T-helper 22 cell (primary cell): Measurements from ENCODE around the gene APOB.

Source experiments
- DNase-seq: peaks from one replicate; pipeline ENCODE4 v3.0.0-alpha.2; 2020; ENCODE audit warnings: low read depth

The APOB gene

DNA sequence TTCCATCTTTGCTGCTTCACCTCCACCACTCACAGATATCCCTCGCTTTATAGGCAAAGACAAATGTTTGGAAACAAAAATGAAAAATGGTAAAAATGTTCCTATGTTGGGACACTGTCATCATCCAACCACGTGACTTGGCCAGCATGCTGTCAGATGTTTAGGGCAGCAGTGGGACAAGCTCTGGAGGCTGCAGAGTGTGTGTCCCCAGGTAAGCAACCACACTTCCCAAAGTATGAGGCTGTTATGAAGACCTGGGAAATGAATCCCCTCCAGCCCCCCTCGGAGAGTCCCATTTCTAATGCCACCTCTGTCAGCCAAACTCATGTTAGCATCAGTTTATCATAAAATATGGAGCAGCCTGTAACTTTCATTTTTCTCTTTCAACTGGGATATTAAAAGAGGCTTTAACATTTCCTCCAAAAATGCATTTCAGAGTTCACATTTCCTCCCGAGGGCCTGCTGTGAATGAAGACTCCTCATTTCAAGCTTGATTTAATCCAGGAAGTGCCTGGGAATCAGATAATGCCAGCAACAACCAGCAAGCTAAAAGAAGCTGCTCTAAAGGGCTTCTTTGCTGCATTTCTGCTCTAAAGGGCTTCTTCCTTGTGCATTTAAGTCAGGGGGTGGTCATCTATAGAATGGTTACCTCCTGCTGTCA is 66.2 kb downstream of the APOB start:
- DNase-seq, result no peak

DNA sequence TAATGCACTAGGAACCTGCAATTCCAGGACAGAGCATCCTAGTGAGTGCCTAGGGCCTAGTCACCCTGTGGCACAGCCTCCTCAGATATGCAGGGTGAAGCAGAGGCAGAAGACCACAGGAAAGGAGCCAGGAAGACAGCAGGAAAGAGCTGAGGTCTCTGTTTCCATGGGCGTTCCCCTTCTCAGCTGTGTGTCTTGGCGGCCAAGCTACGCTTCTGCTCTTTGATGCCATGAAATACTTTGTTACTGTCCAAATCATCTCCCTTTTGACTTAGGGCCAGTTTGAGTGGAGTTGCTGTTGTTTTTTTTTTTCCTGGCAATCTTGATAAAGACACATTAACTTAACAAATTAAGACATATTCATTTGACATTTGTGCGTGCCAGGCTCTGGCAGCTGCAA is 67.3 kb downstream of the APOB start:
- no peak for DNase-seq

DNA sequence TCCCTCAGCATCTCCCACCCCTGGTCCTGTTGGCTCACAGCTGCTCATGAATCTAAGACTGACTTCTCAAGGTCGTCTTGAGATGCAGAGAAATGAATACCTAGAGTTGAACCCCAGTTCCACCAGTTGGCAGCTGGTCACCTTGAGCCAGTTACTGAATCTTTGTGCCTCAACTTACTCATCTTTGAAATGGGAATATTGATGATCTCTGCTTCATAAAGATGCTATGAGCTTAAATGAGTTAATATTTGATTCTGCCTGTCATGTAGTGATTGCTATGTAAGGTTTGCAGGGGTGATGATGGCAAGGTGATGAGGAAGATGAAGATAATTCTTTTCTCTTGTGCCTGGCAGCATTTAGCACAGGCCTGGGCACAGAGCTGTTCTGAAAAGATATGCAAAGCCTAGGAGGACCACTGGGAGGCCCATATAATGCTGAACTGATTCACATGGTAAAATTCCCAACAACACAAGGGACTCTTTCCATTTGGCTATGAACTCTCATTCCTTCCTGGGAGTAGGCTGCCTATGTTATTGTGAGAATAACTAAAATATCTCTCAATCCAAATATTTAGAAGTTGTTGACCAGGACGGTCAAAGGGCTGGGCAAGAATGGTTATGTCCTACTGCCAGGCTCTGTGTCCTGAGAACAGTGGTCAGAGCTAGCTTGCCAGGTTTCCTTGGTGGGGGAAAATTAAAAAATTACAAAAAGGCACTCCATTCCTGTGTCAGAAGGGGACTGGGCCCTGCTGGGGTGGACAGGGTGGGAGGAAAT is 70.9 kb downstream of the APOB start:
- no peak for DNase-seq

DNA sequence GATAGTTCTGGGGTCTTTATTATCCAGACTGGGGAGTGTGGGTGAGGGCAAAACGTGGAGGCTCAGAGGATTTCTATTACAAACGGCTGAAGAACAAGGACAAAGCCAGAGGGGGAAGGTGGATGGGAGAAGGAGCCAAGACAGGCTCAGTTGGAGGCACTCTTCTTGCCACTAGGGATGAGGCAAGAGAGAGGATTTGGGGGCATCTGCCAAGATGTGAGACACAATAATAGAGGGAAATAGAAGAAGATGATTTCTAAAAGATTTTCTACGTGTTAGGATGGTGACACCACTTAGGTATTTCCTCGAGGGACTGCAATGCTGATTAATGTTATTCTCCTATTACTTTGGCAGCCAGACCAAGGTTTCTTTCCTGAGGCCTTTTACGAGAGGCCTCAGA is 71.8 kb downstream of the APOB start:
- no peak for DNase-seq

DNA sequence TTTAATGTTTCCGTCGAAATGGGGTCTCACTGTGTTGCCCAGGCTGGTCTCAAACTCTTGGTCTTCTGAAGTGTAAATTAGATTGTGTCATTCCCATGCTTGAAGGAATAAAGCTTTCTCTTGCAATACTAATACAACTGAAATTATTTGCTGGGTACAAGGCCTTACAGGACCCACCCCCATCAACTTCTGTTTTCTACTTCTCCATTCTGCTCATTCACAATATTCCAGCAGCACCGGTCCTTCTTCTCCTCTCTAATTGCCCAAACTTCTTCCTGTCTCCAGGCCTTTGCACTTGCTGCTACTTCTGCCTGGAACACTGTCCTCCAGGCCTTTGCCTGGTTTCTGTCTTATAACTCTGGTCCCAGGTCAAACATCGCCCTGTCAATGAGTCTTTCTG is 73.8 kb downstream of the APOB start:
- DNase-seq, result no peak

DNA sequence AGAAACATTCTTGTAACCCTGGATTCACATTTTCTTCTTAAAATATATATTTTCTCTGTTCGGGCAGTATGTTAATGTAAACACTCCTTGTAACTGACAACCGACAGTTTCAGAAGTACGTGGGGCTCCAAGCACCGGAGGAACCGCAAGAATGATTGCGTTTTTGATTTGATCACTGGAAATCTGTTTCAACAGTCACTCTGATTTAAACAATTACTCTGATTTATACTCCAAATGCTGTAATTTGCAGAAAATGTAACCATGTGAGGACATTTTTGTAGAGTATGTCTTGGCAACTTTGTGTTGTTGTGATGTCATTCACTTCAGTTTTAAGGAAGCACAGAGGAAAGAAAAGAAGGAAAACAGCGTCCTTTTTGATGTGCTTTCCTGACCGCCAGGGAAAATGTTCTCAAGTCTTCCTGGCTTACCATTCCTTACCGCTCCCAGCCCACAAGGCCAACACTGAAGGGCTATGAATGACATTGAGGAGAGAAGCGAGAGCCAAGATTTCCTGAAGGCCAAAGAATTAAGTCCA is 77.7 kb downstream of the APOB start:
- DNase-seq, result no peak

DNA sequence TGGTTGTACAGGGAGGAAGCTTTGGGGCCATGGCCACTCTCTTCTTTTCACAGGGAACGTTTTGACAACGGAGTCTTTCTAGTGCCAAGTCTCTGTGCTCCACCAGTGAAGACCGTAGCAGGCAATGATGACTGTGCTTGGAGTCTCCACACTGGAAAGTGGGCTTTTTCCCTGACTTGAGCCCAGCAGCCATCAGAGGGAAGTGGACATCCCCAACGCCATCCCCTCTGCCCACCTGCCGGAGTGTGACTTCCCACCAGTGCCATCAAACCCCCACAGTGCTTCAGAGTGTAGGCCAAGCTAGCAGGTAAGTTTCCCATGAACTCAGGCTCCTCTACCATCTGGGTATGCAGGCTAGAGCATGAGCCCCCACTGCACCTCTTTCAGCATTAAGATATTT is 78.7 kb downstream of the APOB start:
- DNase-seq, result no peak

DNA sequence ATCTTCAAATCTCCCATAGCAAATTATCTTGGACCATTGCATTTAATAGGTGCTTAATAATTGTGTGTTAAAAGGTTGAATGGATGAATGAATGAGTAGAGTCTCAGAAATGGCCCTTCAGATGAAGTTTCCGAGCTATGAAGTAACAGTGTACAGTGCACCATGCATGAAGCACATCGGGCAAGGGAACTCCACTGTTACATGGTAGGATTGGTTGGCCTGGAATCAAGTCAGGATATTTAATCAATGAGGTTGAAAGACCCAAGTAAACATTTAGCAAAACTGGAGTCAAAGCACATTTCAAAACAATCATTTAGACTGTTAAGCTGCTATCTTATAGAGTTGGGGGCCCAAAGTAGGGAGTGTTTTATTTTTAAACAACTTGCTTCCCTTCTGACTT is 80.0 kb downstream of the APOB start:
- DNase-seq, result no peak

DNA sequence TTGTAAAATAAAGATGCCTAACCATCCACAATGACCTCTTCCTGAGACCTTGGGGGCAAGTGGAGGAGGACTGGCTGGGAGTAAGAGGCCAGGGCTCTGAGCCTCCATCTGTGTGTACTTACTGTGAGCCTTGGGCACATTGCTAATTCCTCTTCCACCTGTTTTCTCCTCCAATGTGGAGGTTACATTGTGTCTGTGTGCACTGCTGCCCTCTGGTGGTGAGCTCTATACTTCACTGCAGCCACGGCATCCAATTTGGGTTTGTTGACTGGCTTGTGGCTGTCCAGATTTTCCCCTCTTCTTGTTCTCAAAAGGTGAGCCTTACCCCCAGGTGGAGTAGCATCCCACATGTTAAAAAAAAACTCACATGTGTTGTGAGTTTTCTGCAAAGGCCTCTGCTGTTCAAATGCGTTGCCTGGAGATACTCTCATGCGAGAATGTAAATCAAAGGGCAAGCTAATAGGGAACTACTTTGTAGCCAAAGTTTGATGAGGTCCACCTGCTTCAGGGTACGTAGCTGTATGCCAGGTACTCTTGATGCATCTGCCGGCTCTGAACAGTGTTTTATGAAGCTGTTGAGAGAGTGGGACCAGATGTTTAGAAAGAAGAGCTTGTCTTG is 80.8 kb downstream of the APOB start:
- peak; percentile 11 for DNase-seq

DNA sequence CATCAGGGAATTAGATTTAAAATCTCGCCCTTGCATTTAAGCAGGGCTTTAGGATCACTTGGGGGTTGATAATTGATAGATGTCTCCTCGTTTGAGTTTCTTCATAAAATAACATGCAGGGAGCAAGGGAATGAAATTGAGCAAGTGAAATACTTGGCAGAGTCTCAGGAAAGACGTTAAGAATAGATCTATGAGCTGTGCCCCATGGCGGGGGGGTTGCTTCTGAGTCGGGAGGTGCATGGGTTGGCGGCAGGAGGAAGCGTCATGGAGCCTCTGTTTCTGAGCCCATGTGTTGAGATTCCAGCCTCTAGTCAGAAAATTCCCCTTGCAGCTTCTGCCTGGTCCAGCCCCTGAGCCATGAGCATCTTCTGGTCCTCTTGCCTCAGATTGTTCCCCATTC is 82.0 kb downstream of the APOB start:
- DNase-seq, result no peak

DNA sequence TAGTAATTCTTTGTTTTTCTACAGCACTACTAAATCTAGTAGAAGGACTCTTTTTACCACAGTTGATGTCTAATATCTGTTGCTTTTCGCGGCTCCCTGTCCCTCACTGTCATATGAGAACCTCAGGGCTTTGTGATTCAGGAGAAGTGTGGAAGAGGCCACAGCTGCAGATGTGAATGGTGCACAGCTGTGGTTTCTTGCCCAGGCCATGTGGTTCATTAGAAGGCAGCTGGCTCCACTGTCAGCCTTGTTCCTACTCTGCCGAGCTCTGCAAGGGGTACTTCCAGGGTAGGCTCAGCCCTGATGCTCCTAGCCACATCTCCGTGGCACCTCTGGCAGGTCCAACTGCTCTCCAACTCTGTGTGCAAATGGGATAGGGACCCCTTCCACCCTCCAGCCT is 83.9 kb downstream of the APOB start:
- no peak for DNase-seq

DNA sequence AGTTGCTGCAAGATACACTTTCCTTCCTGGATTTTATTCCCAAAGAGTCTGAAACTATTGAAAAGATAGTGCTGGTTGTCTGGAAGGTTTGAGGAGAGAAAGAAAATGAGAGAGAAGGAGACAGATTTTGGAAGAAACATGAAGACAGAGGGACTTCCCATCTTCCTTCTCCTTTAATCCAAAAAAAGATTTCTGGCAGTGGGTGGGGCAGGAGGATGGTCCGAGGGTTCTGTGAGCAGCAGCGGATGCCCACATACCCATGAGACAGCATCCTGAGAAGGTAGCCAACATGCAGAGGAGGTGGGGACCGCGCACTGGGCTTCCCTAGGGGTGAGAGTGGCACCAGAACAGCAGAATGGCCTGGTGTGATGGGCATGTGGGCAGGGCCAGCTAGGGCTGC is 84.6 kb downstream of the APOB start:
- no peak for DNase-seq

DNA sequence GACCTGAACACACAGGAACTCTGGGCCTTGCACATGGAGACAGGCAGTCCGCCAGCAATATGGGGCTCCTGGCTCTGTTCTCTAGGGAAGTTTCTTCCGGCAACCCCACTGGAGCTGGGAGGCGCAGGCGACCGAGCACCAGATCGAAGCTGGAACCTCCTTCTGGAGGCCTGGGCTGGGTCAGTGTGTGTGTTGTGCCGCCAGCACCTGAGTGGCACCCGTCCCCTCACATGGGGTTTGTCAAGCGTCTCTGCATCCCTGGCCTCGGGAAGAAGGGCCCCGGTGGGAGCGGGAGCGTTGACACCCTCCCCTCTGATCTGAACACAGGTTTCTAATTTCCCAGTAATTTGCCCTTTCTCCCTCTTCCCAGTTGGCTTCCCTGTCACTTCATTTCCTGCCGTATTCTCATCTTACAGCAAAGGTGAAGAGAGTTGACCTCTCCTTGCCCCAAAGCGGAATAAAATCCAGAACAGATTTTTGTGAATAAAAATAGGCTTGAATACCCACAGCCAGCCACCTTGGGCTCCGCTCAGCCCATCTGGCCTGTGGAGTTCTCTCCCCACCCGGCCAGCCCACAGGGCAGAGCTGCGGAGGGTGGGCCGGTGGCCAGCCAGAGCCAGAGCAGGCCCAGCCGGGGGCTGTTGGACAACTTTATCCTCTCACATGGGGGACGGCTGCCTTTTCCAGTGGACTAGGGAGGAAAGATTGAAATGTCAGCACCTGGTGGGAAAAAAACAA is 85.9 kb downstream of the APOB start:
- DNase-seq, result no peak

DNA sequence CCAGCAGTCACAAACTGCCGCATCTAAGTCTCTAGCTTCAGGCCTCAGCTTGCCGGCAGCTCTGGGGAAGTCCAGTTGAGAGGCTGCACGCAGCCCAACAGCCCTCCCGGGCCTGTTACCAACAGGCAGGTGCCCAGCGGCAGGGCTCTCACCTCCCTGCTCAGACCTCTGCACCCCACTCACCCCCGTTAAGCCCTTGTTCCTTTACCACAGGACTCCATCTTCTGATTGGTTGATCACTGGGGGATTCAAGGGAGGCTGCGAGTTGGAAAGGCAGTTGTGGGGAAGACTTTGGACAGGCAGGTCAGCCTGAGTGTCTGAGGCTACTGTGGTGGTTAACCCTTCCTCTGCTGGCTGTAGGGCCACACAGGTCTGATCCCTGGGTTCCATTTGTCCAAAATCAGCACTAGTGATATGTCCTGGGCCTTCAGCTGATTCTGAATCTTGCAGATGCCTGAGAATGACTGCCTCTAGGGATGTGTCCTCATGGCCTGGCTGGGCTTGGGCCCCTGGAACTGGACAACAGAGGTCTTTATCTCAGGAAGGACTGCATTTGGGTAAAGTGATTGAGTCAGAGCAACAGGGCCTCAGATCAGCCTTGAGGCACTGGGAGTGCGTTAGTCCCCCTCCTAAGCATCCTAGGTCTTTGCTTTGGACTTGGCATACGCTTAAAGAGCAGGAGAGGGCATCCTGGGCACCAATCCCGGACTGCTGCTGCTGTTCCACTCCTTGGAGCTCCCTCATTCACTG is 88.4 kb downstream of the APOB start:
- no peak for DNase-seq

DNA sequence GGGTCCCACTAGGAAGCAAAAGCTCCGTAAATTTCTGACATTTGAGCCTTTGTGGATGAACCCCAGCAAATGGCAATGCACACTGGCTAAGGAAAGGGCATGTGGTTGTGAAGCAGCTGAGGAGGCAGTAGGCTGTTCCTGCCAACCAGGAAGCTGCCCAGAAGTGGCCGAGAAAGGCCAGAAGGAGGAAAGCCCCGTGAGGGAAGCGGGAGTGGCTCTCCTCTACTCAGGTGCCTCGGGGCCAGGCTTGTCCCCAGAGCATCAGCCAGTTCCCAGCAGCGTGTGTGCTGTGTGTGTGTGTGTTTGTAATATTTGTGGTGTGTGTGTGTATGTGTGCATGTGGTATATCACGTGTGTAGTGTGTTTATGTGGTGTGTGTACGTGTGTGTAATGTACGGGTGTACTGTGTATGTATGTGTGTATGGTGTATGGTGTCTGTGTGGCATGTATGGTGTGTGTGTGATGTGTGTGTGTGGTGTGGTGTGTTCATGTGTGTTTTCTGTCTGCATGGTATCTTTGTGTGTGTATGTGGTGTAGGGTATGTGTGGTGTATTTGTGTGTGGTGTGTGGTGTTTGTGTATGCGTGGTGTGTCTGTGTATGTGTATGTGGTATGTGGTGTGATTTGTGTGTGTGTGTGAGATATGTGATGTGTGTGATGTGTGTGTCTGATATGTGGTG is 90.6 kb downstream of the APOB start:
- DNase-seq, result no peak
